Coronary artery (tissue), 2 donors: ENCODE results near the gene NIPAL3.

ENCODE experiments used
- DNase-seq: peaks from one replicate; pipeline ENCODE4 v3.0.0-alpha.2; 2017; ENCODE audit warnings: low spot score
- H3K27ac ChIP-seq, 2 donors: fragments of 200-600 bp; sonication (generic); one replicate each; pipeline ENCODE4 v1.5.1; 2016 to 2019
- H3K4me3 ChIP-seq: fragments of 200-600 bp; sonication (generic); 2 replicates; pipeline ENCODE4 v1.5.1; 2016; ENCODE audit warnings: mild to moderate bottlenecking, moderate library complexity
- CTCF ChIP-seq: fragments of 200-600 bp; sonication (generic); IDR thresholded peaks from one replicate; pipeline ENCODE4 v1.5.1; 2019; ENCODE audit warnings: antibody characterized with exemption

NIPAL3 gene

GRCh38 chr1:24420547-24420946 lies 4.9 kb downstream of the NIPAL3 start:
- TF ChIP-seq CTCF, result no peak
- Histone ChIP-seq H3K27ac (no peak overlapping the region), H3K4me3 (no peak overlapping the region)
- DNase-seq, result no peak

- no peak for TF ChIP-seq CTCF
- H3K27ac ChIP-seq, result no peak overlapping the region
- DNase-seq, result no peak
- no peak overlapping the region for H3K4me3 ChIP-seq
These were observed 5.9 kb downstream of the NIPAL3 start for GRCh38 chr1:24421502-24421901.

- no peak for TF ChIP-seq CTCF
- no peak overlapping the region for H3K27ac ChIP-seq
- no peak overlapping the region for H3K4me3 ChIP-seq
- DNase-seq, result no peak
These were observed 8.6 kb downstream of the NIPAL3 start for GRCh38 chr1:24424207-24424606.

- no peak for DNase-seq
- Histone ChIP-seq H3K4me3 (no peak overlapping the region), H3K27ac (no peak overlapping the region)
- no peak for TF ChIP-seq CTCF
These were observed 9.4 kb downstream of the NIPAL3 start for GRCh38 chr1:24424990-24425389.

GRCh38 chr1:24425441-24425840 lies 9.8 kb downstream of the NIPAL3 start:
- no peak overlapping the region for H3K4me3 ChIP-seq
- no peak for DNase-seq
- no peak for TF ChIP-seq CTCF
- H3K27ac ChIP-seq, result no peak overlapping the region

- no peak overlapping the region for H3K27ac ChIP-seq
- no peak for TF ChIP-seq CTCF
- no peak for DNase-seq
- H3K4me3 ChIP-seq, result no peak overlapping the region
These were observed 10.3 kb downstream of the NIPAL3 start for GRCh38 chr1:24425922-24426321.

GRCh38 chr1:24426744-24427544 lies 11.3 kb downstream of the NIPAL3 start:
- TF ChIP-seq CTCF, result no peak
- DNase-seq, result no peak
- no peak overlapping the region for H3K4me3 ChIP-seq
- no peak overlapping the region for H3K27ac ChIP-seq
